IMR-90 (cell line): ENCODE data around the gene ARRDC3. TPM values are rescaled to one million over a fixed set of nuclear protein-coding genes. Genes with fewer than 3 reads are reported as not detected.

Experiments
- ATAC-seq: fragments of 200-7000 bp; cut with Tn5 transposase; 2 replicates; pipeline ENCODE4 v1.9.1; 2020; ENCODE audit warnings: low read depth, mild to moderate bottlenecking, moderate library complexity
- BruUV-seq: library from RNA; stranded (reverse); fragments of 400-500 nt; replicated peaks from 2 replicates; lab custom pipeline; 2021; lab: Mats Ljungman, UMichigan
- CTCF ChIA-PET: fragments of 300-600 bp; formaldehyde crosslinking; extraction: SDS; loops from one replicate; lab custom pipeline; 2021; ENCODE audit warnings: antibody characterized with exemption; lab: Yijun Ruan, JAX
- POLR2A ChIA-PET: fragments of 300-600 bp; sonication (Branson Sonifier 250); formaldehyde crosslinking; loops from one replicate; lab custom pipeline; 2022; ENCODE audit warnings: antibody characterized with exemption; ENCODE audit not compliant: unreplicated experiment; lab: Charles Lee
- DNase-seq: peaks from one replicate; pipeline ENCODE4 v3.0.0; 2013
- H2AFZ ChIP-seq: replicated peaks from 2 replicates; pipeline ENCODE3; 2013; ENCODE audit warnings: low read length, mild to moderate bottlenecking; ENCODE audit not compliant: poor library complexity
- H2AK5ac ChIP-seq: 2 replicates; pipeline ENCODE4 v1.6.1; 2013; ENCODE audit warnings: low read depth, low read length, inconsistent platforms
- H2AK9ac ChIP-seq: replicated peaks from 2 replicates; pipeline ENCODE3; 2013; ENCODE audit warnings: mild to moderate bottlenecking, low read depth, low read length, moderate library complexity; ENCODE audit not compliant: poor library complexity
- H2BK120ac ChIP-seq: 2 replicates; pipeline ENCODE4 v1.6.1; 2013; ENCODE audit warnings: low read depth, low read length, inconsistent platforms
- H2BK15ac ChIP-seq: 3 replicates; pipeline ENCODE4 v1.6.1; 2013; ENCODE audit warnings: low read depth, low read length, inconsistent platforms
- H2BK20ac ChIP-seq: 2 replicates; pipeline ENCODE4 v1.6.1; 2013; ENCODE audit warnings: low read depth, mild to moderate bottlenecking, inconsistent platforms, low read length, moderate library complexity
- H2BK5ac ChIP-seq: 2 replicates; pipeline ENCODE4 v1.6.1; 2013; ENCODE audit warnings: mild to moderate bottlenecking, low read depth, low read length, inconsistent platforms; ENCODE audit not compliant: poor library complexity, severe bottlenecking
- H3K14ac ChIP-seq: replicated peaks from 2 replicates; pipeline ENCODE4 v1.6.1; 2013; ENCODE audit warnings: low read depth, low read length, inconsistent platforms
- H3K18ac ChIP-seq: 2 replicates; pipeline ENCODE4 v1.6.1; 2013; ENCODE audit warnings: low read depth, low read length, control low read depth
- H3K23ac ChIP-seq: 2 replicates; pipeline ENCODE4 v1.6.1; 2013; ENCODE audit warnings: low read depth, low read length, inconsistent platforms
- H3K27ac ChIP-seq: 2 replicates; pipeline ENCODE4 v1.5.1; 2013; ENCODE audit warnings: mild to moderate bottlenecking, control low read depth, low read length; ENCODE audit not compliant: insufficient read depth
- H3K27me3 ChIP-seq: 2 replicates; pipeline ENCODE4 v1.6.1; 2013; ENCODE audit warnings: low read length; ENCODE audit not compliant: control insufficient read depth, insufficient read depth
- H3K36me3 ChIP-seq: 2 replicates; pipeline ENCODE4 v1.6.1; 2013; ENCODE audit warnings: low read length, mixed read lengths; ENCODE audit not compliant: control insufficient read depth, insufficient read depth
- H3K4ac ChIP-seq: 2 replicates; pipeline ENCODE4 v1.6.1; 2013; ENCODE audit warnings: low read depth, low read length, inconsistent platforms
- H3K4me1 ChIP-seq: 2 replicates; pipeline ENCODE4 v1.6.1; 2013; ENCODE audit warnings: low read length, mixed read lengths; ENCODE audit not compliant: control insufficient read depth, insufficient read depth
- H3K4me2 ChIP-seq: 2 replicates; pipeline ENCODE4 v1.6.1; 2013; ENCODE audit warnings: low read depth, mild to moderate bottlenecking, control low read depth, low read length, moderate library complexity
- H3K4me3 ChIP-seq: 2 replicates; pipeline ENCODE4 v1.5.1; 2013; ENCODE audit warnings: low read depth, mild to moderate bottlenecking, control low read depth, low read length, moderate library complexity; ENCODE audit not compliant: insufficient read depth
- H3K56ac ChIP-seq: 2 replicates; pipeline ENCODE4 v1.6.1; 2013; ENCODE audit warnings: low read length, inconsistent platforms; ENCODE audit not compliant: insufficient read depth; ENCODE audit errors: extremely low read depth
- H3K79me1 ChIP-seq, 2 experiments: 2 replicates each; pipeline ENCODE4 v1.6.1; 2013; ENCODE audit warnings: low read length in 2 of 2, inconsistent platforms in 1 of 2, low read depth in 1 of 2
- H3K9ac ChIP-seq: 2 replicates; pipeline ENCODE4 v1.6.1; 2013; ENCODE audit warnings: low read depth, low read length, control low read depth
- H3K9me1 ChIP-seq: 2 replicates; pipeline ENCODE4 v1.6.1; 2013; ENCODE audit warnings: low read length, inconsistent platforms; ENCODE audit not compliant: insufficient read depth
- H3K9me3 ChIP-seq: 2 replicates; pipeline ENCODE4 v1.6.1; 2013; ENCODE audit warnings: low read length; ENCODE audit not compliant: control insufficient read depth, insufficient read depth
- H4K20me1 ChIP-seq: 2 replicates; pipeline ENCODE4 v1.6.1; 2013; ENCODE audit warnings: low read length, inconsistent platforms; ENCODE audit not compliant: insufficient read depth
- H4K5ac ChIP-seq: 2 replicates; pipeline ENCODE4 v1.6.1; 2013; ENCODE audit warnings: mild to moderate bottlenecking, low read depth, low read length, control low read depth
- H4K8ac ChIP-seq, 2 experiments: 2 replicates each; pipeline ENCODE4 v1.6.1; 2013; ENCODE audit warnings: low read depth in 2 of 2, low read length in 2 of 2, control low read depth in 1 of 2, inconsistent platforms in 1 of 2
- H4K91ac ChIP-seq: 2 replicates; pipeline ENCODE4 v1.6.1; 2013; ENCODE audit warnings: low read depth, low read length, inconsistent platforms; ENCODE audit not compliant: insufficient read depth
- BHLHE40 ChIP-seq: fragments of 150-350 bp; IDR thresholded peaks from 2 replicates; pipeline ENCODE4 v1.6.1; 2016; ENCODE audit warnings: mild to moderate bottlenecking, low read depth, low read length
- CEBPB ChIP-seq: IDR thresholded peaks from 2 replicates; pipeline ENCODE4 v1.6.1; 2012; ENCODE audit warnings: low read depth, low read length, improper control_type of control experiment
- CHD1 ChIP-seq: IDR thresholded peaks from 2 replicates; pipeline ENCODE4 v1.6.1; 2012; ENCODE audit warnings: low read depth, low read length, improper control_type of control experiment
- CTCF ChIP-seq: conservative IDR thresholded peaks from 2 replicates; pipeline ENCODE4 v1.5.1; 2012; ENCODE audit warnings: mild to moderate bottlenecking, low read depth, low read length, improper control_type of control experiment
- ELK1 ChIP-seq: fragments of 150-350 bp; IDR thresholded peaks from 2 replicates; pipeline ENCODE4 v1.6.1; 2016; ENCODE audit warnings: low read depth, mild to moderate bottlenecking, low read length, moderate library complexity, borderline replicate concordance
- MAFK ChIP-seq: IDR thresholded peaks from 2 replicates; pipeline ENCODE4 v1.6.1; 2012; ENCODE audit warnings: low read depth, low read length, improper control_type of control experiment
- MXI1 ChIP-seq: IDR thresholded peaks from 2 replicates; pipeline ENCODE4 v1.6.1; 2012; ENCODE audit warnings: low read depth, mild to moderate bottlenecking, low read length, moderate library complexity, borderline replicate concordance
- RCOR1 ChIP-seq: IDR thresholded peaks from 2 replicates; pipeline ENCODE4 v1.6.1; 2012; ENCODE audit warnings: mild to moderate bottlenecking, low read length, improper control_type of control experiment; ENCODE audit not compliant: insufficient replicate concordance
- RFX5 ChIP-seq: IDR thresholded peaks from 2 replicates; pipeline ENCODE4 v1.8.0; 2012; ENCODE audit warnings: low read depth, mild to moderate bottlenecking, low read length, moderate library complexity
- USF2 ChIP-seq: fragments of 150-350 bp; IDR thresholded peaks from 2 replicates; pipeline ENCODE4 v1.6.1; 2017; ENCODE audit warnings: mild to moderate bottlenecking, antibody characterized with exemption, low read length, low read depth
- WGBS, 2 experiments: methylation state at CpG; one replicate each; pipeline versions ENCODE4 v1.1.5 to v1.1.7; 2013; ENCODE audit warnings: missing lambda C conversion rate in 2 of 2; ENCODE audit not compliant: insufficient read length in 1 of 2; ENCODE audit errors: extremely low coverage in 2 of 2; 5-methylcytosine and 5-hydroxymethylcytosine counted together
- dilution Hi-C: fragments of 300-500 bp; cut with HindIII; formaldehyde crosslinking; loops from one replicate; pipeline ENCODE4 v1.14.3; 2018; ENCODE audit warnings: low sequenced_read_pairs; ENCODE audit not compliant: unreplicated experiment
- in situ Hi-C: fragments of 300-500 bp; cut with MboI; formaldehyde crosslinking; loops from 3 replicates; pipeline ENCODE4 v1.14.3; 2019; ENCODE audit warnings: low sequenced_read_pairs, inconsistent platforms, mixed read lengths
- intact Hi-C: fragments of 100-400 bp; cut with micrococcal nuclease; formaldehyde crosslinking; loops from 2 replicates; pipeline ENCODE4 v1.10.0; 2022
- polyA plus RNA-seq, 3 experiments: library from polyadenylated mRNA; depleted of rRNA; stranded (reverse); fragments of >200 nt; gene quantifications; 2 replicates each; pipeline ENCODE4 v1.2.3, GENCODE V29; 2012; ENCODE audit warnings: low replicate concordance in 1 of 3
- total RNA-seq: library from RNA; depleted of rRNA; stranded (reverse); fragments of >200 nt; gene quantifications from 2 replicates; pipeline ENCODE4 v1.2.3, GENCODE V29; 2012

Gene ARRDC3
- total and polyA plus RNA-seq, 2 of the 4 experiments (the other 2 are of a cell fraction), result 19.3 to 86.7 TPM

- in situ Hi-C loops, result no loop called here
- Histone ChIP-seq H3K9ac (no peak overlapping the region), H2AK5ac (no peak overlapping the region), H2AFZ (no peak overlapping the region), H2AK9ac (no peak overlapping the region), H3K27ac (no peak overlapping the region), H3K9me3 (no peaks in the 10 kb centered on the region), H4K8ac (no peak overlapping the region), H3K27me3 (no peaks in the 10 kb centered on the region), H4K20me1 (no peaks in the 10 kb centered on the region), H3K23ac (no peak overlapping the region), H3K18ac (no peak overlapping the region), H3K36me3 (no peaks in the 10 kb centered on the region), H2BK5ac (no peak overlapping the region), H4K91ac (no peak overlapping the region), H3K56ac (no peak overlapping the region), H3K4me2 (no peak overlapping the region), H3K4me3 (no peak overlapping the region), H3K14ac (no peak overlapping the region), H2BK20ac (no peak overlapping the region), H3K79me1 (no peaks in the 10 kb centered on the region), H2BK120ac (no peak overlapping the region), H3K9me1 (no peaks in the 10 kb centered on the region), H4K5ac (no peak overlapping the region), H3K4me1 (no peaks in the 10 kb centered on the region), H3K4ac (no peak overlapping the region), H2BK15ac (no peak overlapping the region)
- CTCF ChIA-PET, result no interaction called here
- TF ChIP-seq CHD1 (no peak), MAFK (no peak), RCOR1 (no peak), BHLHE40 (no peak), ELK1 (no peak), RFX5 (no peak), CTCF (no peak), CEBPB (no peak), USF2 (no peak), MXI1 (no peak)
- intact Hi-C loops, result no loop called here
- WGBS, 2 experiments, result no CpG with 5 or more reads among the region's 2 CpGs
- POLR2A ChIA-PET, result no interaction called here
- no TSS peak for BruUV-seq
- no peak for ATAC-seq
- no peak for DNase-seq
- dilution Hi-C loops, result no loop called here
Measured at GRCh38 chr5:91319667-91320066, 63.5 kb downstream of the ARRDC3 start.
